Posterior cingulate gyrus (tissue), 11 donors: Measurements from ENCODE around the gene SYT11.
A peak's percentile ranks its signal among the peaks of the same experiment; 100 is the strongest.
"Not testable (repeated sequence)": the region's sequence is repeated elsewhere in the genome, so short reads cannot be mapped to it uniquely, and the experiment has no call there.

Experiments
- DNase-seq, 10 donors: peaks; one replicate each; pipeline versions ENCODE4 v3.0.0 to v3.0.0-alpha.2; 2020 to 2021; ENCODE audit warnings: mixed read lengths in 3 of 10
- intact Hi-C: fragments of 100-400 bp; cut with DNase I; formaldehyde crosslinking; loops from one replicate; pipeline ENCODE4 v1.15.1; 2023

Gene SYT11

GRCh38 chr1:155893389-155894142 lies 34.2 kb downstream of the SYT11 start:
- peak in 1 of 10 donors; percentile 57 for DNase-seq

DNA sequence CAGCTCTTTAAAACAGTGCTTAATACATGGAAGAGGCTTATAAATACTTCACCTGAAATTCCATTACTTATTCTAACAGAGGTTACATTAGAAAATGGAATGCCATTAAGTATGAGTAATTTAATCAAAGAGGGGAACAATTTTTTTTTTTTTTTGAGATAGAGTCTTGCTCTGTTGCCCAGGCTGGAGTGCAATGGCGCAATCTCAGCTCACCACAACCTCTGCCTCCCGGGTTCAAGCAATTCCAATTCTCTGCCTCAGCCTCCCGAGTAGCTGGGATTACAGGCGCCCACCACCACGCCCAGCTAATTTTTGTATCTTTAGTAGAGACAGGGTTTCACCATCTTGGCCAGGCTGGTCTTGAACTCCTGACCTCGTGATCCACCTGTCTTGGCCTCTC lies 36.2 kb downstream of the SYT11 start:
- DNase-seq, intact Hi-C loops: not testable (repeated sequence)

More at GRCh38 chr1:155893389-155894142, 34.2 kb downstream of the SYT11 start:
- intact Hi-C loops, result no loop called here

DNA sequence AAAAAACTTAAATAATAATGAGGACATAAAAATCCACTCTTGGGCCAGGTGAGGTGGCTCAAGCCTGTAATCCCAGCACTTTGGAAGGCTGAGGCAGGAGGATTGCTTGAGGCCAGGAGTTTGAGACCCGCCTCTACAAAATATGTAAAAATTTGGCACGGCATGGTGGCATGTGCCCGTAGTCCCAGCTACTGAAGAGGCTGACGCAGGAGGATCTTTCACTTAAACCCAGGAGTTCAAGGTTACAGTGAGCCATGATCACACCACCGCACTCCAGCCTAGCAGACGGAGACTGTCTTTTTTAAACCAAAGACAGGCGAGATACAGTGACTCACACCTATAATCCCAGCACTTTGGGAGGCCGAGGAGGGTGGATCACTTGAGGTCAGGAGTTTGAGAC lies 37.1 kb downstream of the SYT11 start:
- DNase-seq, intact Hi-C loops: not testable (repeated sequence)

- no peak for DNase-seq
These were observed 38.4 kb downstream of the SYT11 start for GRCh38 chr1:155897746-155898145.

GRCh38 chr1:155898888-155899287 lies 39.5 kb downstream of the SYT11 start:
- no peak for DNase-seq

More at GRCh38 chr1:155897746-155898145, 38.4 kb downstream of the SYT11 start:
- intact Hi-C loops, result no loop called here

DNA sequence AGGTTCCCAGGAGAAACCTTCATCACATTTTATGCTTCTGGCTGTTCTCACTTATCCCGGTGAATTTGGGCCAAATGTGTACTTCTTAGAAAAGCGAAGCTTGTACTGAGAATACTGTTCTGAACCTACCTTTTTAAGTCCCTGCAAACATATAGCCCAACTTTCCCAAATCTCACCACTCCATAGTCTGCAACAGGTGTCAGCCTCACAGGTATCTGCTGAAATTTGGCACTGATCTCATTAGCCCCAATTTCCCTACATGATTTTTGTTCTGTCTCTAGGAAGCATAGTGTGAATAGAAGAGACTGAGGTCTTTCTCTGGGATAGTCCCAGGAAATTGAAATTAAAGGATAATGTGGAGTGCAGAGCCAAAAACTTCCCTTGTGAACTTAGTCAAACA lies 40.3 kb downstream of the SYT11 start:
- DNase-seq, result no peak
- intact Hi-C loops, result no loop called here

More at GRCh38 chr1:155898888-155899287, 39.5 kb downstream of the SYT11 start:
- intact Hi-C loops, result no loop called here

- intact Hi-C loops, result no loop called here
- no peak for DNase-seq
These were observed 40.8 kb downstream of the SYT11 start for GRCh38 chr1:155900161-155900560.

GRCh38 chr1:155904261-155904660 lies 44.9 kb downstream of the SYT11 start:
- intact Hi-C loops, result no loop called here

GRCh38 chr1:155909894-155910293 lies 50.5 kb downstream of the SYT11 start:
- DNase-seq, result no peak
- intact Hi-C loops, result loop anchor here (2.0 kb wide), 1 partner anchor 53 kb away; the partner anchor contains the start of gene GON4L

More at GRCh38 chr1:155904261-155904660, 44.9 kb downstream of the SYT11 start:
- no peak for DNase-seq

GRCh38 chr1:155910621-155911121 lies 51.3 kb downstream of the SYT11 start:
- DNase-seq, result peak in 3 of 10 donors; percentile 16 to 81 (median 71)
- intact Hi-C loops, result loop anchor here (2.0 kb wide), 1 partner anchor 54 kb away; the partner anchor contains the start of gene GON4L

DNA sequence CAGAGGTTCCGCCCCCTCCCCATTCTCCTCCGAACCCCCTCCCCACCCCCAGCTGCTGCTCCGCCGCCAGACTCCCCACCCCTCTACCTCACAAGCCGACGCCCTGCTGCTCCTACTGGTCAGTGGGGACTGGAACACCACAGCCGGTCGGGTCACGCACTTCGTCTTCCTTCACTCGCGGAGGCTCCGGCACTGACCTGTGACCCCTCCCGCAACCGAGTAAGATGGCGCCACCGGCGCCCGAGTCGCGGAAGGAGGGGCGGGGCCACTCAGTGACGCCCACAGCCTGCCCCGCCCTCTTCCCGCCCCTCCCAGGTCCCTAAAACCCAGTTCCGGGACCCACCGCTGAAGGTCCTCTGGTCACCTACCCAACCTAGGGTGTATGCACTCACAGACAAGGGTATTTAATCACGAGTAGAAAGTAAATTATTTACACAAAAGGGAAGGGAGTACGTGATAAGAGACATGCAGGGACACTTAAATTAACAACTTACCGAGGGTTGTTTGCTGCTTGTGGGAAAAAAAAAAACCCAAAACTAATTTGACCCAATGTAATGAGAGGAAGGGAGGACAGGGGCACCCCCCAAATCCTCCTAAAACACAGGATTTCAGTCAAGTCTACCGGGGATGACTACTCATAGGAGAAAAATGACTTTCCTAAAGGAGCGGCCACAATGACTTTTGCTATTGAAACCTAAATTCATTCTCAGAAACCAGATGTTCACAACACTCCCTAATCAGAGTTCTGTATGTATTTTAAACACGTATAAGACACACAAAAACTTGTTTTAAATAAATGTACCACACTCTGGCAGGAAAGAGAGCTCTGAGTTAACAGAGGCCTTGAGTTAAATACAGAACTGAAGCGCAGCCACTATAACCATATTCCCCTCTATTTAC lies 52.0 kb downstream of the SYT11 start, which contains the start of gene RIT1:
Gene RIT1, minus strand, starts transcription at position 194 of the 900 bp plus-strand sequence. CDS start 588 bp downstream, outside the sequence.
- peak; percentile 66 to 97 (median 84) for DNase-seq
- intact Hi-C loops, result loop anchor here (2.0 kb wide), 1 partner anchor 55 kb away; the partner anchor contains the start of gene GON4L

DNA sequence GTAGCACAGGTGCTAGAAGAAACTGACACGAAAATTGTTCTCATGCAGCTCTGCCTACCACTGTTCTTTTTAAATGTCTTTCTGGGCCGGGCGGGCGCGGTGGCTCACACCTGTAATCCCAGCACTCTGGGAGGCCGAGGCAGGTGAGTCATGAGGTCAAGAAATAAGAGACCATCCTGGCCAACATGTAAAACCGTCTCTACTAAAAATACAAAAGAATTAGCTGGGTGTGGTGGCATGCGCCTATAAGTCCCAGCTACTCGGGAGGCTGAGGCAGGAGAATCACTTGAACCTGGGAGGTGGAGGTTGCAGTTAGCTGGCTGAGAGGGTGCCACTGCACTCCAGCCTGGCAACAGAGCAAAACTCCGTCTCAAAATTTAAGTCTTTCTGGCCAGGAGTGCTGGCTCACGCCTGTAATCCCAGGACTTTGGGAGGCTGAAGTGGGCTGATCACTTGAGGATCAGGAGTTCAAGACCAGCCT lies 52.7 kb downstream of the SYT11 start:
- intact Hi-C loops, result no loop called here
- DNase-seq, result peak in 1 of 10 donors; percentile 53

GRCh38 chr1:155913969-155914757 lies 54.8 kb downstream of the SYT11 start:
- intact Hi-C loops, result no loop called here

GRCh38 chr1:155918660-155919059 lies 59.3 kb downstream of the SYT11 start:
- no peak for DNase-seq
- intact Hi-C loops, result no loop called here

More at GRCh38 chr1:155913969-155914757, 54.8 kb downstream of the SYT11 start:
- no peak for DNase-seq

GRCh38 chr1:155919801-155920200 lies 60.4 kb downstream of the SYT11 start:
- intact Hi-C loops, result no loop called here
- no peak for DNase-seq

GRCh38 chr1:155920717-155921116 lies 61.4 kb downstream of the SYT11 start:
- no peak for DNase-seq
- intact Hi-C loops, result no loop called here

- no peak for DNase-seq
- intact Hi-C loops, result no loop called here
These were observed 66.1 kb downstream of the SYT11 start for GRCh38 chr1:155925506-155925905.

- DNase-seq, result no peak
- intact Hi-C loops, result no loop called here
These were observed 69.7 kb downstream of the SYT11 start for GRCh38 chr1:155929057-155929456.

- DNase-seq, intact Hi-C loops: not testable (repeated sequence)
These were observed 71.4 kb downstream of the SYT11 start for GRCh38 chr1:155930725-155931124.
